Upper lobe of left lung (tissue), 4 donors: ENCODE measurements around the gene ANKRD1.

Source experiments
- EP300 ChIP-seq, 4 donors: sonication (generic); formaldehyde crosslinking; IDR thresholded peaks; one replicate each; pipeline ENCODE4 v1.5.1; 2017; ENCODE audit warnings: antibody characterized with exemption in 4 of 4, control low read depth in 2 of 4
- POLR2A ChIP-seq, 4 donors: fragments of 450-650 bp; IDR thresholded peaks; one replicate each; pipeline ENCODE4 v1.5.1; 2016 to 2017; ENCODE audit warnings: antibody characterized with exemption in 4 of 4, mild to moderate bottlenecking in 2 of 4
- TF ChIP-seq, protein P1 (sequence below), 6 experiments: fragments of 450-650 bp in 4 of 6; fragments of 200-600 bp in 2 of 6; sonication (generic) in 2 of 6; IDR thresholded peaks; one replicate each; pipeline ENCODE4 v1.5.1; 2016 to 2019; ENCODE audit warnings: antibody characterized with exemption in 6 of 6

DNA sequence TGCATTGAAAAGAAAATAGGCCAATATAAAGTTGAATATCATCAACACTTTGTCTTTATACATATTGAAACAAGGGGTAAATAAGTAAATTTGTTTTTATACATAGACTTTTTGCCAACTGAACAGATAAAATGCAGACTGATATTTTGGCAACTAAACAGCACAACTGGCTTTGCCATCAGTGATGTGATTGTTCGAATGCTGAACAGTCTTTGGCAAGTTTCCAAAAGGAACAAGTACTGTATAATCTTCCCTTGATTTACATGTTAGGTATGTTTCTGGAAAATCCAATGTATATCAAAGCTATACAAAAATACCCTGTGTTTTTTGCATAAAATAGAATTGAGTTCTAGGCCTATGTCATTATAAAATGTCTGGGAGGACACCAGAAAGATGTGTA, 18.2 kb upstream of the ANKRD1 start:
- no peak for TF ChIP-seq POLR2A (IDR thresholded peaks at IDR 0.05)
- TF ChIP-seq EP300 (IDR thresholded peaks at IDR 0.05), result no peak
- TF ChIP-seq, protein P1, sequence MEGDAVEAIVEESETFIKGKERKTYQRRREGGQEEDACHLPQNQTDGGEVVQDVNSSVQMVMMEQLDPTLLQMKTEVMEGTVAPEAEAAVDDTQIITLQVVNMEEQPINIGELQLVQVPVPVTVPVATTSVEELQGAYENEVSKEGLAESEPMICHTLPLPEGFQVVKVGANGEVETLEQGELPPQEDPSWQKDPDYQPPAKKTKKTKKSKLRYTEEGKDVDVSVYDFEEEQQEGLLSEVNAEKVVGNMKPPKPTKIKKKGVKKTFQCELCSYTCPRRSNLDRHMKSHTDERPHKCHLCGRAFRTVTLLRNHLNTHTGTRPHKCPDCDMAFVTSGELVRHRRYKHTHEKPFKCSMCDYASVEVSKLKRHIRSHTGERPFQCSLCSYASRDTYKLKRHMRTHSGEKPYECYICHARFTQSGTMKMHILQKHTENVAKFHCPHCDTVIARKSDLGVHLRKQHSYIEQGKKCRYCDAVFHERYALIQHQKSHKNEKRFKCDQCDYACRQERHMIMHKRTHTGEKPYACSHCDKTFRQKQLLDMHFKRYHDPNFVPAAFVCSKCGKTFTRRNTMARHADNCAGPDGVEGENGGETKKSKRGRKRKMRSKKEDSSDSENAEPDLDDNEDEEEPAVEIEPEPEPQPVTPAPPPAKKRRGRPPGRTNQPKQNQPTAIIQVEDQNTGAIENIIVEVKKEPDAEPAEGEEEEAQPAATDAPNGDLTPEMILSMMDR (IDR thresholded peaks at IDR 0.05), result no peak
